GM12872 (cell line): ENCODE results near the gene PCBP3.

Source experiments
- CTCF ChIP-seq: IDR thresholded peaks from 3 replicates; pipeline ENCODE4 v1.5.1; 2011; ENCODE audit warnings: low read depth, mild to moderate bottlenecking, low read length, moderate library complexity; ENCODE audit not compliant: insufficient read depth

Gene PCBP3

DNA sequence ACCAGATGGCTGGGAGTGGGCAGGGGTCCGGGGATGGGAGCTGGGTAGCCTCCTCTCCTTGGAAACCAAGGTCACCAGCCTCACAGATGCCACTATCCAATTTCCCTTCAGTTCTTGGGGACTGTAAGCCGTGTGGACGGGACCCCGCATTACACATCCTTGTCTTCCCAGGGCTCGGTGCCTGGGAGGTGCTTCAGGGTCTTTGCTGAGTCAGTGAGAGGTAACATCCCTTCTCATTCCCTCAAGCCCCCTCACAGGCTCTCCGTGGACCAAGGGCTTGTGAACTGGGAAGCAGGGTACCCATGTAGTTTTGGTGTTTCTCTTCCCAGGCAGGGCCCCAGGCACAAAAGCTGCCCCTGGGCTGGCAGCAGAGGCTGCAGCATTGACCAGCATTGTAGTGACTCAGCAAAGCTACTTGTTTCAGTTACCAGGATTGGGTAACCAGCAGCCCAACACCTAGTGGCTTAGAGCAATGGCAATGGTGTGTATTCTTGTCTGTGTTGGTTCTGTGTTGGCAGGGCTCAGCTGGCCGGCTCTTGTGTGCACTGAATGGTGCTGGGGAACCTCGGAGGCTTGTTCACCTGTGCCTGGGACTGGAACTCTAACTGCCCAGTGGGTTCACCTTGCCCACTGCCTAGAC is 24.6 kb upstream of the PCBP3 start:
- no peak for TF ChIP-seq CTCF

DNA sequence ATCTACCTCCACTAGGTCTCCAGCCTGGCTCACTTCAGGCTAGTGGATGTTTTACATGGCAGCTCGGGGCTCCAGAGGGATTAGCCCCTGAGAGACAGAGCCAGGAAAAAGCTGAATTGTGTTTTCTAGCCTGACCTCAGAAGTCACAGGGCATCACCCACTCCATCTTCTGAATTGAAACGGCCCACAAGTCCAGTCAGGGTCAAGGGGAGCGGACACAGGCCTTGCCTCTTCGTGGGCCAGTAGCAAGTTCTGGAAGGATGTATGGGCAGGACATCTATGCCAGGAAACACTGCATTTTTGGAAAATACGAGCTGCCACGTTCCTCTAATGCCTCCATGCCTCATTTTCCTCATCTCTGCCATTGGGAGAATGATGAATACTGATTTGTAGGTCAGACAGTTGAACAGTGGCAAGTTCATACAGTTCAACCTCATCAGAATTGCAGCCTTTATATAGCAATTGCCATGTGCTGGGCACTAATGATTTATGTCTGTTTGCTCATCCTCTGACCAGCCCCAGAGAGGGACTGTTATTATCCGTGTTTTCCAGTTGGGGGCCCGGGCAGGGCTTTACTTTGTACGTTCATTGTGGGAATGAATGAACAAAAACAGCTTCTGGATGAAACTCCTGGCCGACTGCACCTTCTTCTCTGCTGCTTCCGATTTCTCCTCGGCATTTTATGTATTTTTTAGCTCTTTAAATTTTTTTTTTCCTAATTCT is 23.2 kb upstream of the PCBP3 start:
- no peak for TF ChIP-seq CTCF

GRCh38 chr21:45622416-45623097 is 21.0 kb upstream of the PCBP3 start:
- no peak for TF ChIP-seq CTCF

GRCh38 chr21:45623436-45623835 is 20.1 kb upstream of the PCBP3 start:
- no peak for TF ChIP-seq CTCF

DNA sequence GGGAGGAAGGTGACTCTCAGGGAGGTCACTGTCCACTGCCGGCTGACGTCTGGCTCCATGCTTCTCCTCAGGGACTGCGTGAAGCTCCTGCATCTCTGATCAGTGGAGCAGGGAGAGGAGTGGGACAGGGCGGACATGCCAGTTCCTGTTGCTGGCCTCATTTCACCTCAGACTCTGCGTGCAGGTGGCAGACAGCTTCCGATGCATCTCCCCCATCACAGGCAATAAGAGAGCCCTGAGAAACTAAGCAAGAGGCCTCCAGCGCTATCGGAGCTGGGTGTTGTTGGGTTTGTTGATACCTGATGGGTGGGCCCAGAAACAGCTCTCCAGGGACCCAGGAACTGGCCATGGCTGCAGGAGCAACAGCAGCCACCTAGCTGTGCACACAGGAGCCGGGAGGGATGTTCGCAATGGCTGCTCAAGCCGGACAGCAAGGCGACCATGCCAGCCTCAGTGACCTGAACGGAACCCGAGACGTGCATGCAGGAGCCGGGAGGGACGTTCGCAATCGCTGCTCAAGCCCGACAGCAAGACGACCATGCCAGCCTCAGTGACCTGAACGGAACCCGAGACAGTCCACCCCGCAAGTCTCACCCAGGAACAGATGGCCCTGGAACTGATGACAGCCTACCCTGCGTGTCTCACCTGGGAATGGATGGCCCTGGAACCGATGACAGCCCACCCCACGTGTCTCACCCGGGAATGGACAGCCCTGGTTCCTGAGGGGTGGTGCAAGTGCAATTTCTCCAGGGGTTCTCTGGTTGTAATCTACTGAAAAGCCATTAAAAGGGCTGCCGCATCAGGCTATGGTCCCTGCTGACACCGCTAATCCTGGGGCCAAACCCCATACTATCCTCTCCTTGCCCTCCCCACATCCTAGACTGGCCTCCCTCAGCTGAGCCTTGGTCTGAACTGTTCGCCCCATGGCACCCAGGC is 14.2 kb upstream of the PCBP3 start:
- no peak for TF ChIP-seq CTCF

- no peak for TF ChIP-seq CTCF
Observed at GRCh38 chr21:45630066-45630694, 13.3 kb upstream of the PCBP3 start.
